ENCODE data around the gene HPF1. TPM values are rescaled to one million over a fixed set of nuclear protein-coding genes. Genes with fewer than 3 reads are reported as not detected.

HPF1 gene
- total RNA-seq, 4 donors from 2014 or later: 14.1 to 139 (median 35.1) TPM

DNA sequence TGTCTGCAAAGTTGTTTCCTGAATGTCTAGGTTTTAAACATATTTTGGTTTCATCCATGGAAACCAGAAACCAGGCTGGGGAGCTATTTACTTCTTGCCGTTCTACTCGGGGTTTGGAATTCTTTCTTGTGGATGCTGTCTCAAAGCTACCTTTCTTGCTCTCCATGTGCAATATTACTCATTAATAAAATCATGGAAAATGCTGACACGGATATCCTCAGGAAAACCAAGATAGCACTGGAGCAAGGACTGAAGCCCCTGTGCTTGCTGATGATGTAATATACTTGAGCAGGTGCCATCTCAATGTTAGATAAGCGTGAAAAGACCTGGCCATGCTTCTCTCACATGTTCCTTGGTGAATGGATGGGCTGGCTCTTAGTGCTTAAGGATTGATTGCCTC, 41.5 kb upstream of the HPF1 start:
- intact Hi-C loops (cut with DNase I; ENCODE audit: low total_unique reads): no loop called here
- TF ChIP-seq POLR2AphosphoS5 (IDR thresholded peaks at IDR 0.05) (no peak), EP300 (IDR thresholded peaks at IDR 0.05; ENCODE audit: low read depth) (no peak), POLR2A (IDR thresholded peaks at IDR 0.05) (no peak)
- TF ChIP-seq, protein P1, sequence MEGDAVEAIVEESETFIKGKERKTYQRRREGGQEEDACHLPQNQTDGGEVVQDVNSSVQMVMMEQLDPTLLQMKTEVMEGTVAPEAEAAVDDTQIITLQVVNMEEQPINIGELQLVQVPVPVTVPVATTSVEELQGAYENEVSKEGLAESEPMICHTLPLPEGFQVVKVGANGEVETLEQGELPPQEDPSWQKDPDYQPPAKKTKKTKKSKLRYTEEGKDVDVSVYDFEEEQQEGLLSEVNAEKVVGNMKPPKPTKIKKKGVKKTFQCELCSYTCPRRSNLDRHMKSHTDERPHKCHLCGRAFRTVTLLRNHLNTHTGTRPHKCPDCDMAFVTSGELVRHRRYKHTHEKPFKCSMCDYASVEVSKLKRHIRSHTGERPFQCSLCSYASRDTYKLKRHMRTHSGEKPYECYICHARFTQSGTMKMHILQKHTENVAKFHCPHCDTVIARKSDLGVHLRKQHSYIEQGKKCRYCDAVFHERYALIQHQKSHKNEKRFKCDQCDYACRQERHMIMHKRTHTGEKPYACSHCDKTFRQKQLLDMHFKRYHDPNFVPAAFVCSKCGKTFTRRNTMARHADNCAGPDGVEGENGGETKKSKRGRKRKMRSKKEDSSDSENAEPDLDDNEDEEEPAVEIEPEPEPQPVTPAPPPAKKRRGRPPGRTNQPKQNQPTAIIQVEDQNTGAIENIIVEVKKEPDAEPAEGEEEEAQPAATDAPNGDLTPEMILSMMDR (IDR thresholded peaks at IDR 0.05): no peak
- no peaks in the 10 kb centered on the region for H3K36me3 ChIP-seq
- H3K27ac ChIP-seq: no peak overlapping the region
- H3K9me3 ChIP-seq: no peaks in the 10 kb centered on the region
- DNase-seq: no peak
- WGBS, 2 donors (ENCODE audit: low coverage in 1 of 2): 84 to 88% methylated on average over 4 of the region's 4 CpGs
- in situ Hi-C loops (cut with MboI; ENCODE audit: low pct_ligation_motif_present in 1 of 4, low pct_unique_long_range_greater_than_20kb in 1 of 4, low sequenced_read_pairs in 3 of 4): no loop called here
- no peak overlapping the region for H3K4me3 ChIP-seq
- H3K4me1 ChIP-seq: no peaks in the 10 kb centered on the region
- H3K27me3 ChIP-seq: no peaks in the 10 kb centered on the region

GRCh38 chr4:169795585-169795984, 37.8 kb upstream of the HPF1 start:
- TF ChIP-seq POLR2A (IDR thresholded peaks at IDR 0.05) (no peak), POLR2AphosphoS5 (IDR thresholded peaks at IDR 0.05) (no peak), EP300 (IDR thresholded peaks at IDR 0.05; ENCODE audit: low read depth) (no peak)
- TF ChIP-seq, protein P1 (IDR thresholded peaks at IDR 0.05): no peak
- Histone ChIP-seq H3K27ac (no peak overlapping the region), H3K4me1 (peaks cover 0 to 7% (median 1%) of the 10 kb centered on the region in 4 donors), H3K36me3 (no peaks in the 10 kb centered on the region), H3K9me3 (no peaks in the 10 kb centered on the region), H3K27me3 (peaks cover 12% of the 10 kb centered on the region), H3K4me3 (no peak overlapping the region)
- DNase-seq: no peak
- in situ Hi-C loops (cut with MboI; ENCODE audit: low pct_ligation_motif_present in 1 of 4, low pct_unique_long_range_greater_than_20kb in 1 of 4, low sequenced_read_pairs in 3 of 4): no loop called here
- intact Hi-C loops (cut with DNase I; ENCODE audit: low total_unique reads): no loop called here
- 47 to 56% methylated on average over 3 to 4 of the region's 4 CpGs for WGBS, 2 donors (ENCODE audit: low coverage in 1 of 2)

GRCh38 chr4:169791527-169792156, 33.9 kb upstream of the HPF1 start:
- in situ Hi-C loops (cut with MboI; ENCODE audit: low pct_ligation_motif_present in 1 of 4, low pct_unique_long_range_greater_than_20kb in 1 of 4, low sequenced_read_pairs in 3 of 4): no loop called here
- Histone ChIP-seq H3K27ac (no peak overlapping the region), H3K4me3 (peak overlapping the region in 1 of 4 donors; percentile 40), H3K36me3 (no peaks in the 10 kb centered on the region), H3K4me1 (peaks cover 0 to 7% (median 1%) of the 10 kb centered on the region in 4 donors), H3K27me3 (peaks cover 26% of the 10 kb centered on the region), H3K9me3 (no peaks in the 10 kb centered on the region)
- 0 to 7% methylated on average over 2 to 28 of the region's 29 CpGs for WGBS, 2 donors (ENCODE audit: low coverage in 1 of 2)
- peak; percentile 8 for DNase-seq
- TF ChIP-seq, protein P1 (IDR thresholded peaks at IDR 0.05): peak in 4 of 5 experiments; percentile 24 to 39 (median 38)
- TF ChIP-seq POLR2A (IDR thresholded peaks at IDR 0.05) (no peak), EP300 (IDR thresholded peaks at IDR 0.05; ENCODE audit: low read depth) (no peak), POLR2AphosphoS5 (IDR thresholded peaks at IDR 0.05) (no peak)
- intact Hi-C loops (cut with DNase I; ENCODE audit: low total_unique reads): no loop called here

- H3K27me3 ChIP-seq: peaks cover 26% of the 10 kb centered on the region
- peaks cover 0 to 7% (median 1%) of the 10 kb centered on the region in 4 donors for H3K4me1 ChIP-seq
- no peaks in the 10 kb centered on the region for H3K36me3 ChIP-seq
- intact Hi-C loops (cut with DNase I; ENCODE audit: low total_unique reads) (no loop called here), in situ Hi-C loops (cut with MboI; ENCODE audit: low pct_ligation_motif_present in 1 of 4, low pct_unique_long_range_greater_than_20kb in 1 of 4, low sequenced_read_pairs in 3 of 4) (no loop called here)
- 27 to 53% methylated on average over 2 of the region's 2 CpGs for WGBS, 2 donors (ENCODE audit: low coverage in 1 of 2)
- H3K9me3 ChIP-seq: no peaks in the 10 kb centered on the region
- no peak for TF ChIP-seq POLR2AphosphoS5 (IDR thresholded peaks at IDR 0.05)
- no peak for TF ChIP-seq EP300 (IDR thresholded peaks at IDR 0.05; ENCODE audit: low read depth)
- TF ChIP-seq, protein P1 (IDR thresholded peaks at IDR 0.05): no peak
- no peak for TF ChIP-seq POLR2A (IDR thresholded peaks at IDR 0.05)
- H3K4me3 ChIP-seq: no peak overlapping the region
- no peak for DNase-seq
- H3K27ac ChIP-seq: no peak overlapping the region
These were observed 33.3 kb upstream of the HPF1 start for GRCh38 chr4:169791062-169791461.
